HCT116 (cell line): ENCODE data around the gene RRM1. TPM values are rescaled to one million over a fixed set of nuclear protein-coding genes. Genes with fewer than 3 reads are reported as not detected.

Source experiments
- ATAC-seq: fragments of 200-7000 bp; cut with Tn5 transposase; 2 replicates; pipeline ENCODE4 v1.9.1; 2020; ENCODE audit warnings: mild to moderate bottlenecking, moderate library complexity
- BruUV-seq: library from RNA; stranded (reverse); fragments of 400-500 nt; replicated peaks from 2 replicates; lab custom pipeline; 2021; lab: Mats Ljungman, UMichigan
- CTCF ChIA-PET: fragments of 300-600 bp; sonication (Branson Sonifier 250); formaldehyde crosslinking; loops from one replicate; lab custom pipeline; 2021; ENCODE audit warnings: antibody characterized with exemption; lab: Charles Lee
- POLR2A ChIA-PET: fragments of 300-600, 350-600 bp; sonication (Branson Sonifier 250); formaldehyde crosslinking; loops from one replicate; lab custom pipeline; 2021; ENCODE audit warnings: antibody characterized with exemption; lab: Charles Lee
- RAD21 ChIA-PET, 2 experiments: fragments of 300-600 bp; sonication (Branson Sonifier 250); formaldehyde crosslinking; loops; one replicate each; lab custom pipeline; 2023; ENCODE audit warnings: low total read pairs in 2 of 2; ENCODE audit not compliant: uncharacterized antibody in 2 of 2, unreplicated experiment in 2 of 2, low non-redundant PET in 1 of 2; lab: Charles Lee
- DNase-seq: peaks from one replicate; pipeline ENCODE4 v3.0.0-alpha.2; 2010; ENCODE audit warnings: low read depth, low spot score
- H2AFZ ChIP-seq: fragments of 200-600 bp; shearing (Covaris generic), sonication (generic); 2 replicates; pipeline ENCODE4 v1.6.1; 2017; ENCODE audit warnings: low read depth, mixed run types, mixed read lengths, antibody characterized with exemption, low read length; ENCODE audit not compliant: poor library complexity, severe bottlenecking
- H3K27ac ChIP-seq: 2 replicates; pipeline ENCODE4 v1.5.1; 2012; ENCODE audit warnings: low read depth, low read length
- H3K27me3 ChIP-seq: fragments of 200-600 bp; sonication (generic); 2 replicates; pipeline ENCODE4 v1.6.1; 2016; ENCODE audit warnings: mixed run types, low read length, mixed read lengths; ENCODE audit not compliant: insufficient read depth
- H3K36me3 ChIP-seq, 2 experiments: fragments of 200-500 bp in 1 of 2; fragments of 200-600 bp in 1 of 2; sonication (Bioruptor generic) in 1 of 2; sonication (generic) in 1 of 2; 2 replicates each; pipeline versions ENCODE4 v1.5.1 to v1.6.1; 2014 to 2016; ENCODE audit warnings: low read length in 2 of 2, inconsistent platforms in 1 of 2, mixed read lengths in 1 of 2, mixed run types in 1 of 2; ENCODE audit not compliant: insufficient read depth in 2 of 2, control insufficient read depth in 1 of 2
- H3K4me1 ChIP-seq, 2 experiments: fragments of 200-600 bp in 1 of 2; sonication (generic) in 1 of 2; 2 replicates each; pipeline versions ENCODE4 v1.5.1 to v1.6.1; 2012 to 2017; ENCODE audit warnings: low read length in 2 of 2, inconsistent platforms in 1 of 2, mild to moderate bottlenecking in 1 of 2, mixed read lengths in 1 of 2, mixed run types in 1 of 2, moderate library complexity in 1 of 2; ENCODE audit not compliant: insufficient read depth in 2 of 2, control insufficient read depth in 1 of 2
- H3K4me2 ChIP-seq: fragments of 200-600 bp; sonication (generic); 2 replicates; pipeline ENCODE4 v1.6.1; 2017; ENCODE audit warnings: mixed run types, low read length, mixed read lengths
- H3K4me3 ChIP-seq, 2 experiments: fragments of 200-600 bp in 1 of 2; sonication (generic) in 1 of 2; replicated peaks in 1 of 2; 2 replicates each; pipeline ENCODE4 v1.5.1; 2011 to 2016; ENCODE audit warnings: low read length in 2 of 2, control low read depth in 1 of 2, low read depth in 1 of 2, mild to moderate bottlenecking in 1 of 2, mixed read lengths in 1 of 2, mixed run types in 1 of 2
- H3K79me2 ChIP-seq: fragments of 200-600 bp; sonication (generic); 2 replicates; pipeline ENCODE4 v1.6.1; 2017; ENCODE audit warnings: mild to moderate bottlenecking, mixed run types, low read length, moderate library complexity, mixed read lengths; ENCODE audit not compliant: insufficient read depth
- H3K9ac ChIP-seq: fragments of 200-600 bp; sonication (generic); 2 replicates; pipeline ENCODE4 v1.6.1; 2016; ENCODE audit warnings: low read length, mixed read lengths
- H3K9me2 ChIP-seq: fragments of 200-600 bp; sonication (generic), shearing (Covaris generic); 2 replicates; pipeline ENCODE4 v1.6.1; 2017; ENCODE audit warnings: mixed run types, mild to moderate bottlenecking, moderate library complexity; ENCODE audit not compliant: insufficient read depth
- H3K9me3 ChIP-seq, 2 experiments: fragments of 200-500 bp in 1 of 2; fragments of 200-600 bp in 1 of 2; sonication (Bioruptor generic) in 1 of 2; sonication (generic) in 1 of 2; 2 replicates each; pipeline ENCODE4 v1.6.1; 2014 to 2017; ENCODE audit warnings: low read length in 2 of 2, mixed read lengths in 2 of 2, inconsistent platforms in 1 of 2, low read depth in 1 of 2, mild to moderate bottlenecking in 1 of 2, mixed run types in 1 of 2, moderate library complexity in 1 of 2; ENCODE audit not compliant: control insufficient read depth in 1 of 2, insufficient read depth in 1 of 2
- H4K20me1 ChIP-seq: fragments of 200-600 bp; sonication (generic), shearing (Covaris generic); 2 replicates; pipeline ENCODE4 v1.6.1; 2017; ENCODE audit warnings: mixed run types, mild to moderate bottlenecking, moderate library complexity; ENCODE audit not compliant: insufficient read depth
- CTCF ChIP-seq, 3 experiments: fragments of 200-600 bp in 1 of 3; sonication (generic) in 1 of 3; IDR thresholded peaks in 2 of 3; conservative IDR thresholded peaks in 1 of 3; 2 replicates each; pipeline ENCODE4 v1.5.1; 2012 to 2017; ENCODE audit warnings: low read depth in 2 of 3, low read length in 2 of 3, antibody characterized with exemption in 1 of 3, borderline replicate concordance in 1 of 3, control low read depth in 1 of 3, mild to moderate bottlenecking in 1 of 3, mixed read lengths in 1 of 3, mixed run types in 1 of 3, moderate library complexity in 1 of 3; ENCODE audit not compliant: insufficient read depth in 1 of 3
- ELF1 ChIP-seq: IDR thresholded peaks from 2 replicates; pipeline ENCODE4 v1.6.1; 2012; ENCODE audit warnings: low read depth, borderline replicate concordance
- FOSL1 ChIP-seq: IDR thresholded peaks from 2 replicates; pipeline ENCODE4 v1.6.1; 2012; ENCODE audit warnings: low read depth
- POLR2A ChIP-seq: IDR thresholded peaks from 2 replicates; pipeline ENCODE4 v1.7.0; 2011; ENCODE audit warnings: borderline replicate concordance; ENCODE audit not compliant: insufficient read depth, insufficient read length; ENCODE audit errors: extremely low read depth
- RAD21 ChIP-seq: IDR thresholded peaks from 2 replicates; pipeline ENCODE4 v1.6.1; 2012; ENCODE audit warnings: low read depth, mild to moderate bottlenecking
- REST ChIP-seq: IDR thresholded peaks from 2 replicates; pipeline ENCODE4 v1.6.1; 2012; ENCODE audit warnings: low read depth
- SIN3A ChIP-seq: IDR thresholded peaks from 2 replicates; pipeline ENCODE4 v1.6.1; 2012; ENCODE audit warnings: low read depth
- SP1 ChIP-seq: IDR thresholded peaks from 2 replicates; pipeline ENCODE4 v1.6.1; 2012; ENCODE audit warnings: low read depth
- SRF ChIP-seq: IDR thresholded peaks from 2 replicates; pipeline ENCODE4 v1.6.1; 2012; ENCODE audit warnings: low read depth
- TCF7L2 ChIP-seq: IDR thresholded peaks from 2 replicates; pipeline ENCODE4 v1.7.0; 2011; ENCODE audit warnings: borderline replicate concordance, inconsistent platforms; ENCODE audit not compliant: insufficient read depth, insufficient read length; ENCODE audit errors: extremely low read depth
- YY1 ChIP-seq: IDR thresholded peaks from 2 replicates; pipeline ENCODE4 v1.6.1; 2011; ENCODE audit warnings: low read length, low read depth, moderate library complexity, mild to moderate bottlenecking; ENCODE audit not compliant: insufficient replicate concordance; ENCODE audit errors: extremely low read depth
- ZFX ChIP-seq: fragments of 450-650 bp; IDR thresholded peaks from 2 replicates; pipeline ENCODE4 v1.6.1; 2017
- intact Hi-C: fragments of 100-400 bp; cut with micrococcal nuclease; formaldehyde crosslinking; loops from 2 replicates; pipeline ENCODE4 v1.10.0; 2022
- total RNA-seq: library from RNA; stranded (reverse); gene quantifications from one replicate; pipeline ENCODE4 v1.2.1, GENCODE V29; 2021; ENCODE audit not compliant: unreplicated experiment
- TF ChIP-seq, protein P1 (sequence below): IDR thresholded peaks from 2 replicates; pipeline ENCODE4 v1.6.1; 2011; ENCODE audit warnings: mild to moderate bottlenecking, low read length, moderate library complexity; ENCODE audit not compliant: insufficient replicate concordance; ENCODE audit errors: extremely low read depth

Gene RRM1
- total RNA-seq, 1 experiment from 2014 or later: 134 TPM

GRCh38 chr11:4066910-4067309 lies 27.7 kb upstream of the RRM1 start:
- Histone ChIP-seq H3K4me1 (no peaks in the 10 kb centered on the region), H3K4me2 (no peak overlapping the region), H3K27me3 (no peaks in the 10 kb centered on the region), H3K9me3 (no peaks in the 10 kb centered on the region), H3K9me2 (no peaks in the 10 kb centered on the region), H3K36me3 (no peaks in the 10 kb centered on the region), H3K79me2 (no peaks in the 10 kb centered on the region), H3K4me3 (no peak overlapping the region), H3K9ac (no peak overlapping the region), H2AFZ (no peak overlapping the region), H4K20me1 (no peaks in the 10 kb centered on the region), H3K27ac (no peak overlapping the region)
- ATAC-seq (no peak), DNase-seq (no peak)
- ChIA-PET CTCF (no interaction called here), RAD21 (interaction anchor here in 1 of 2 experiments (0.6 kb wide), 1 partner anchor 28 kb away, joined by 4 read pairs; no protein-coding TSS in a partner anchor), POLR2A (no interaction called here)
- intact Hi-C loops: no loop called here
- TF ChIP-seq POLR2A (no peak), ELF1 (no peak), SRF (no peak), CTCF (IDR thresholded peaks at IDR 0.05 in 2 of 3, conservative IDR thresholded peaks at IDR 0.05 in 1 of 3; ENCODE audit: borderline replicate concordance in 1 of 3, insufficient read depth in 1 of 3, low read depth in 2 of 3, low read length in 2 of 3) (no peak), RAD21 (no peak), SIN3A (no peak), TCF7L2 (no peak), REST (no peak), SP1 (no peak), ZFX (no peak), FOSL1 (no peak), YY1 (no peak)
- TF ChIP-seq, protein P1, sequence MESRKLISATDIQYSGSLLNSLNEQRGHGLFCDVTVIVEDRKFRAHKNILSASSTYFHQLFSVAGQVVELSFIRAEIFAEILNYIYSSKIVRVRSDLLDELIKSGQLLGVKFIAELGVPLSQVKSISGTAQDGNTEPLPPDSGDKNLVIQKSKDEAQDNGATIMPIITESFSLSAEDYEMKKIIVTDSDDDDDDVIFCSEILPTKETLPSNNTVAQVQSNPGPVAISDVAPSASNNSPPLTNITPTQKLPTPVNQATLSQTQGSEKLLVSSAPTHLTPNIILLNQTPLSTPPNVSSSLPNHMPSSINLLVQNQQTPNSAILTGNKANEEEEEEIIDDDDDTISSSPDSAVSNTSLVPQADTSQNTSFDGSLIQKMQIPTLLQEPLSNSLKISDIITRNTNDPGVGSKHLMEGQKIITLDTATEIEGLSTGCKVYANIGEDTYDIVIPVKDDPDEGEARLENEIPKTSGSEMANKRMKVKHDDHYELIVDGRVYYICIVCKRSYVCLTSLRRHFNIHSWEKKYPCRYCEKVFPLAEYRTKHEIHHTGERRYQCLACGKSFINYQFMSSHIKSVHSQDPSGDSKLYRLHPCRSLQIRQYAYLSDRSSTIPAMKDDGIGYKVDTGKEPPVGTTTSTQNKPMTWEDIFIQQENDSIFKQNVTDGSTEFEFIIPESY: no peak
- no TSS peak for BruUV-seq
